ENCODE results near the gene CD80.
"Not testable (repeated sequence)": the region's sequence is repeated elsewhere in the genome, so short reads cannot be mapped to it uniquely, and the experiment has no call there.

The CD80 gene

GRCh38 chr3:119596398-119596797, 37.0 kb upstream of the CD80 start:
- no peak overlapping the region for H3K4me3 ChIP-seq (ENCODE audit: low read length in 2 of 2)

GRCh38 chr3:119595639-119596334, 36.4 kb upstream of the CD80 start:
- Histone ChIP-seq H3K27me3 (ENCODE audit: control insufficient read depth in 2 of 2, insufficient read depth in 2 of 2, low read length in 2 of 2) (no peaks in the 10 kb centered on the region), H3K4me1 (ENCODE audit: control insufficient read depth in 2 of 2, insufficient read depth in 2 of 2, low read length in 2 of 2) (peaks cover 0 to 3% of the 10 kb centered on the region in 2 donors), H3K9me3 (ENCODE audit: control insufficient read depth in 2 of 2, low read length in 2 of 2) (no peaks in the 10 kb centered on the region), H3K9ac (ENCODE audit: low read depth in 1 of 2, low read length in 2 of 2) (no peak overlapping the region), H3K4me3 (ENCODE audit: low read length in 2 of 2) (peak overlapping the region in 1 of 2 donors; percentile 42), H3K27ac (ENCODE audit: low read depth in 2 of 2, low read length in 2 of 2) (no peak overlapping the region), H3K36me3 (ENCODE audit: control insufficient read depth in 2 of 2, insufficient read depth in 2 of 2, low read length in 2 of 2) (no peaks in the 10 kb centered on the region)

More at GRCh38 chr3:119596398-119596797, 37.0 kb upstream of the CD80 start:
- Histone ChIP-seq H3K9ac (ENCODE audit: low read depth in 1 of 2, low read length in 2 of 2) (no peak overlapping the region), H3K4me1 (ENCODE audit: control insufficient read depth in 2 of 2, insufficient read depth in 2 of 2, low read length in 2 of 2) (peaks cover 0 to 3% of the 10 kb centered on the region in 2 donors), H3K36me3 (ENCODE audit: control insufficient read depth in 2 of 2, insufficient read depth in 2 of 2, low read length in 2 of 2) (no peaks in the 10 kb centered on the region), H3K27me3 (ENCODE audit: control insufficient read depth in 2 of 2, insufficient read depth in 2 of 2, low read length in 2 of 2) (no peaks in the 10 kb centered on the region), H3K27ac (ENCODE audit: low read depth in 2 of 2, low read length in 2 of 2) (no peak overlapping the region), H3K9me3 (ENCODE audit: control insufficient read depth in 2 of 2, low read length in 2 of 2) (no peaks in the 10 kb centered on the region)

GRCh38 chr3:119594929-119595328, 35.5 kb upstream of the CD80 start:
- H3K36me3 ChIP-seq (ENCODE audit: control insufficient read depth in 2 of 2, insufficient read depth in 2 of 2, low read length in 2 of 2); H3K27ac ChIP-seq (ENCODE audit: low read depth in 2 of 2, low read length in 2 of 2); H3K9me3 ChIP-seq (ENCODE audit: control insufficient read depth in 2 of 2, low read length in 2 of 2); H3K27me3 ChIP-seq (ENCODE audit: control insufficient read depth in 2 of 2, insufficient read depth in 2 of 2, low read length in 2 of 2); H3K4me1 ChIP-seq (ENCODE audit: control insufficient read depth in 2 of 2, insufficient read depth in 2 of 2, low read length in 2 of 2); H3K9ac ChIP-seq (ENCODE audit: low read depth in 1 of 2, low read length in 2 of 2); H3K4me3 ChIP-seq (ENCODE audit: low read length in 2 of 2): not testable (repeated sequence)

GRCh38 chr3:119594066-119594465, 34.7 kb upstream of the CD80 start:
- H3K27ac ChIP-seq (ENCODE audit: low read depth in 2 of 2, low read length in 2 of 2): no peak overlapping the region
- H3K9me3 ChIP-seq (ENCODE audit: control insufficient read depth in 2 of 2, low read length in 2 of 2): peaks cover 0 to 2% of the 10 kb centered on the region in 2 donors
- no peak overlapping the region for H3K9ac ChIP-seq (ENCODE audit: low read depth in 1 of 2, low read length in 2 of 2)
- H3K27me3 ChIP-seq (ENCODE audit: control insufficient read depth in 2 of 2, insufficient read depth in 2 of 2, low read length in 2 of 2): no peaks in the 10 kb centered on the region
- H3K36me3 ChIP-seq (ENCODE audit: control insufficient read depth in 2 of 2, insufficient read depth in 2 of 2, low read length in 2 of 2): no peaks in the 10 kb centered on the region
- no peak overlapping the region for H3K4me3 ChIP-seq (ENCODE audit: low read length in 2 of 2)
- peaks cover 0 to 3% of the 10 kb centered on the region in 2 donors for H3K4me1 ChIP-seq (ENCODE audit: control insufficient read depth in 2 of 2, insufficient read depth in 2 of 2, low read length in 2 of 2)

- Histone ChIP-seq H3K9ac (ENCODE audit: low read depth in 1 of 2, low read length in 2 of 2) (no peak overlapping the region), H3K4me3 (ENCODE audit: low read length in 2 of 2) (no peak overlapping the region), H3K27me3 (ENCODE audit: control insufficient read depth in 2 of 2, insufficient read depth in 2 of 2, low read length in 2 of 2) (no peaks in the 10 kb centered on the region), H3K9me3 (ENCODE audit: control insufficient read depth in 2 of 2, low read length in 2 of 2) (peaks cover 0 to 2% of the 10 kb centered on the region in 2 donors), H3K4me1 (ENCODE audit: control insufficient read depth in 2 of 2, insufficient read depth in 2 of 2, low read length in 2 of 2) (peaks cover 0 to 7% of the 10 kb centered on the region in 2 donors), H3K27ac (ENCODE audit: low read depth in 2 of 2, low read length in 2 of 2) (no peak overlapping the region), H3K36me3 (ENCODE audit: control insufficient read depth in 2 of 2, insufficient read depth in 2 of 2, low read length in 2 of 2) (no peaks in the 10 kb centered on the region)
Measured at GRCh38 chr3:119592861-119593260, 33.4 kb upstream of the CD80 start.

- Histone ChIP-seq H3K27ac (ENCODE audit: low read depth in 2 of 2, low read length in 2 of 2) (no peak overlapping the region), H3K27me3 (ENCODE audit: control insufficient read depth in 2 of 2, insufficient read depth in 2 of 2, low read length in 2 of 2) (no peaks in the 10 kb centered on the region), H3K4me3 (ENCODE audit: low read length in 2 of 2) (no peak overlapping the region), H3K9ac (ENCODE audit: low read depth in 1 of 2, low read length in 2 of 2) (no peak overlapping the region), H3K36me3 (ENCODE audit: control insufficient read depth in 2 of 2, insufficient read depth in 2 of 2, low read length in 2 of 2) (no peaks in the 10 kb centered on the region), H3K4me1 (ENCODE audit: control insufficient read depth in 2 of 2, insufficient read depth in 2 of 2, low read length in 2 of 2) (peaks cover 0 to 5% of the 10 kb centered on the region in 2 donors), H3K9me3 (ENCODE audit: control insufficient read depth in 2 of 2, low read length in 2 of 2) (peaks cover 0 to 2% of the 10 kb centered on the region in 2 donors)
Measured at GRCh38 chr3:119590706-119591105, 31.3 kb upstream of the CD80 start.

GRCh38 chr3:119589102-119589773, 29.8 kb upstream of the CD80 start:
- Histone ChIP-seq H3K4me1 (ENCODE audit: control insufficient read depth in 2 of 2, insufficient read depth in 2 of 2, low read length in 2 of 2) (peaks cover 0 to 5% of the 10 kb centered on the region in 2 donors), H3K27ac (ENCODE audit: low read depth in 2 of 2, low read length in 2 of 2) (no peak overlapping the region), H3K27me3 (ENCODE audit: control insufficient read depth in 2 of 2, insufficient read depth in 2 of 2, low read length in 2 of 2) (no peaks in the 10 kb centered on the region), H3K9ac (ENCODE audit: low read depth in 1 of 2, low read length in 2 of 2) (no peak overlapping the region), H3K9me3 (ENCODE audit: control insufficient read depth in 2 of 2, low read length in 2 of 2) (peaks cover 0 to 2% of the 10 kb centered on the region in 2 donors), H3K36me3 (ENCODE audit: control insufficient read depth in 2 of 2, insufficient read depth in 2 of 2, low read length in 2 of 2) (no peaks in the 10 kb centered on the region), H3K4me3 (ENCODE audit: low read length in 2 of 2) (no peak overlapping the region)

GRCh38 chr3:119588112-119588511, 28.7 kb upstream of the CD80 start:
- Histone ChIP-seq H3K9ac (ENCODE audit: low read depth in 1 of 2, low read length in 2 of 2) (no peak overlapping the region), H3K9me3 (ENCODE audit: control insufficient read depth in 2 of 2, low read length in 2 of 2) (peaks cover 0 to 2% of the 10 kb centered on the region in 2 donors), H3K4me1 (ENCODE audit: control insufficient read depth in 2 of 2, insufficient read depth in 2 of 2, low read length in 2 of 2) (peaks cover 0 to 5% of the 10 kb centered on the region in 2 donors), H3K27ac (ENCODE audit: low read depth in 2 of 2, low read length in 2 of 2) (no peak overlapping the region), H3K27me3 (ENCODE audit: control insufficient read depth in 2 of 2, insufficient read depth in 2 of 2, low read length in 2 of 2) (no peaks in the 10 kb centered on the region), H3K36me3 (ENCODE audit: control insufficient read depth in 2 of 2, insufficient read depth in 2 of 2, low read length in 2 of 2) (no peaks in the 10 kb centered on the region), H3K4me3 (ENCODE audit: low read length in 2 of 2) (no peak overlapping the region)

- H3K27me3 ChIP-seq (ENCODE audit: control insufficient read depth in 2 of 2, insufficient read depth in 2 of 2, low read length in 2 of 2): no peaks in the 10 kb centered on the region
Measured at GRCh38 chr3:119586733-119587172, 27.3 kb upstream of the CD80 start.

GRCh38 chr3:119585856-119586570, 26.6 kb upstream of the CD80 start:
- Histone ChIP-seq H3K4me3 (ENCODE audit: low read length in 2 of 2) (no peak overlapping the region), H3K36me3 (ENCODE audit: control insufficient read depth in 2 of 2, insufficient read depth in 2 of 2, low read length in 2 of 2) (no peaks in the 10 kb centered on the region), H3K27ac (ENCODE audit: low read depth in 2 of 2, low read length in 2 of 2) (no peak overlapping the region)

More at GRCh38 chr3:119586733-119587172, 27.3 kb upstream of the CD80 start:
- Histone ChIP-seq H3K4me1 (ENCODE audit: control insufficient read depth in 2 of 2, insufficient read depth in 2 of 2, low read length in 2 of 2) (peaks cover 0 to 5% of the 10 kb centered on the region in 2 donors), H3K27ac (ENCODE audit: low read depth in 2 of 2, low read length in 2 of 2) (no peak overlapping the region), H3K9ac (ENCODE audit: low read depth in 1 of 2, low read length in 2 of 2) (no peak overlapping the region), H3K36me3 (ENCODE audit: control insufficient read depth in 2 of 2, insufficient read depth in 2 of 2, low read length in 2 of 2) (no peaks in the 10 kb centered on the region), H3K4me3 (ENCODE audit: low read length in 2 of 2) (no peak overlapping the region), H3K9me3 (ENCODE audit: control insufficient read depth in 2 of 2, low read length in 2 of 2) (peaks cover 0 to 2% of the 10 kb centered on the region in 2 donors)

More at GRCh38 chr3:119585856-119586570, 26.6 kb upstream of the CD80 start:
- Histone ChIP-seq H3K4me1 (ENCODE audit: control insufficient read depth in 2 of 2, insufficient read depth in 2 of 2, low read length in 2 of 2) (peaks cover 0 to 5% of the 10 kb centered on the region in 2 donors), H3K9ac (ENCODE audit: low read depth in 1 of 2, low read length in 2 of 2) (no peak overlapping the region), H3K27me3 (ENCODE audit: control insufficient read depth in 2 of 2, insufficient read depth in 2 of 2, low read length in 2 of 2) (no peaks in the 10 kb centered on the region), H3K9me3 (ENCODE audit: control insufficient read depth in 2 of 2, low read length in 2 of 2) (peaks cover 0 to 2% of the 10 kb centered on the region in 2 donors)

Data from mucosa of rectum (tissue), 2 donors.